Left lung (tissue), 10 donors: ENCODE data around the gene RAI1. TPM values are rescaled to one million over a fixed set of nuclear protein-coding genes. Genes with fewer than 3 reads are reported as not detected.

ENCODE experiments used
- ATAC-seq: fragments of 200-7000 bp; cut with Tn5 transposase; one replicate; pipeline ENCODE4 v1.9.1; 2020; ENCODE audit warnings: moderate library complexity
- DNase-seq, 4 donors: peaks; one replicate each; pipeline ENCODE4 v3.0.0-alpha.2; 2013 to 2020
- H3K27ac ChIP-seq, 2 donors: fragments of 200-600 bp; sonication (generic) in 1 of 2; one replicate each; pipeline versions ENCODE4 v1.5.0 to v1.8.0; 2020 to 2021
- H3K27me3 ChIP-seq, 2 donors: fragments of 200-600 bp; sonication (generic) in 1 of 2; one replicate each; pipeline versions ENCODE4 v1.5.0 to v1.8.0; 2020 to 2021
- H3K36me3 ChIP-seq, 2 donors: fragments of 200-600 bp; sonication (generic) in 1 of 2; one replicate each; pipeline versions ENCODE4 v1.5.0 to v1.8.0; 2020 to 2021
- H3K4me1 ChIP-seq, 2 donors: fragments of 200-600 bp; one replicate each; pipeline ENCODE4 v1.8.0; 2021
- H3K4me3 ChIP-seq, 2 donors: fragments of 200-600 bp; sonication (generic) in 1 of 2; one replicate each; pipeline versions ENCODE4 v1.5.0 to v1.8.0; 2020 to 2021; ENCODE audit warnings: mild to moderate bottlenecking in 1 of 2
- H3K9me3 ChIP-seq, 2 donors: fragments of 200-600 bp; sonication (generic) in 1 of 2; one replicate each; pipeline versions ENCODE4 v1.5.0 to v1.8.0; 2020 to 2021
- intact Hi-C, 2 donors: fragments of 100-400 bp; cut with DNase I; formaldehyde crosslinking; loops; one replicate each; pipeline versions ENCODE4 v1.11.2 to v1.14.2; 2022
- polyA plus RNA-seq, 6 donors: library from polyadenylated mRNA; unstranded; fragments of 120-200 nt; gene quantifications; one replicate each; pipeline ENCODE4 v1.2.1, GENCODE V29; 2013; ENCODE audit not compliant: insufficient read length in 6 of 6
- total RNA-seq, 2 donors: library from RNA; stranded (reverse); fragmentation: NEBNext Ultra II Directional; extraction: Animal tissue kit (Norgen Biotek cat#: 25700); gene quantifications; one replicate each; pipeline ENCODE4 v1.2.1, GENCODE V29; 2021
- TF ChIP-seq, protein P1 (sequence below), 2 donors: fragments of 200-600 bp; sonication (generic) in 1 of 2; IDR thresholded peaks; one replicate each; pipeline versions ENCODE4 v1.5.0 to v1.8.0; 2021; ENCODE audit warnings: antibody characterized with exemption in 2 of 2
- donor health status: DM: no; HTN: yes; CAD: no.
- donor health status: DM: no; HTN: no; CAD: no.

The RAI1 gene
- total and polyA plus RNA-seq, 8 donors, result 28.8 to 43.8 (median 34.7) TPM

- TF ChIP-seq, protein P1, sequence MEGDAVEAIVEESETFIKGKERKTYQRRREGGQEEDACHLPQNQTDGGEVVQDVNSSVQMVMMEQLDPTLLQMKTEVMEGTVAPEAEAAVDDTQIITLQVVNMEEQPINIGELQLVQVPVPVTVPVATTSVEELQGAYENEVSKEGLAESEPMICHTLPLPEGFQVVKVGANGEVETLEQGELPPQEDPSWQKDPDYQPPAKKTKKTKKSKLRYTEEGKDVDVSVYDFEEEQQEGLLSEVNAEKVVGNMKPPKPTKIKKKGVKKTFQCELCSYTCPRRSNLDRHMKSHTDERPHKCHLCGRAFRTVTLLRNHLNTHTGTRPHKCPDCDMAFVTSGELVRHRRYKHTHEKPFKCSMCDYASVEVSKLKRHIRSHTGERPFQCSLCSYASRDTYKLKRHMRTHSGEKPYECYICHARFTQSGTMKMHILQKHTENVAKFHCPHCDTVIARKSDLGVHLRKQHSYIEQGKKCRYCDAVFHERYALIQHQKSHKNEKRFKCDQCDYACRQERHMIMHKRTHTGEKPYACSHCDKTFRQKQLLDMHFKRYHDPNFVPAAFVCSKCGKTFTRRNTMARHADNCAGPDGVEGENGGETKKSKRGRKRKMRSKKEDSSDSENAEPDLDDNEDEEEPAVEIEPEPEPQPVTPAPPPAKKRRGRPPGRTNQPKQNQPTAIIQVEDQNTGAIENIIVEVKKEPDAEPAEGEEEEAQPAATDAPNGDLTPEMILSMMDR (IDR thresholded peaks at IDR 0.05), result no peak
- Histone ChIP-seq H3K9me3 (no peaks in the 10 kb centered on the region), H3K4me1 (peaks cover 17 to 41% of the 10 kb centered on the region in 2 donors), H3K27ac (no peak overlapping the region), H3K27me3 (no peaks in the 10 kb centered on the region), H3K4me3 (no peak overlapping the region), H3K36me3 (no peaks in the 10 kb centered on the region)
- intact Hi-C loops, result no loop called here
- DNase-seq, result no peak
- ATAC-seq, result no peak
These were observed 66.9 kb downstream of the RAI1 start for GRCh38 chr17:17748179-17748578.

- TF ChIP-seq, protein P1 (IDR thresholded peaks at IDR 0.05), result no peak
- ATAC-seq (no peak), DNase-seq (no peak)
- H3K36me3 ChIP-seq, result no peaks in the 10 kb centered on the region
- no peak overlapping the region for H3K4me3 ChIP-seq
- no peaks in the 10 kb centered on the region for H3K9me3 ChIP-seq
- intact Hi-C loops, result no loop called here
- H3K4me1 ChIP-seq, result peaks cover 20 to 46% of the 10 kb centered on the region in 2 donors
- H3K27me3 ChIP-seq, result no peaks in the 10 kb centered on the region
- peak overlapping the region in 1 of 2 donors; percentile 9 for H3K27ac ChIP-seq
These were observed 67.3 kb downstream of the RAI1 start for GRCh38 chr17:17748604-17749003.

GRCh38 chr17:17749025-17749772 lies 67.9 kb downstream of the RAI1 start:
- DNase-seq (no peak), ATAC-seq (no peak)
- Histone ChIP-seq H3K27me3 (no peaks in the 10 kb centered on the region), H3K27ac (peak overlapping the region in 1 of 2 donors; percentile 9), H3K4me3 (no peak overlapping the region), H3K9me3 (no peaks in the 10 kb centered on the region), H3K36me3 (no peaks in the 10 kb centered on the region), H3K4me1 (peaks cover 20 to 47% of the 10 kb centered on the region in 2 donors)
- TF ChIP-seq, protein P1 (IDR thresholded peaks at IDR 0.05), result no peak
- intact Hi-C loops, result no loop called here

GRCh38 chr17:17749921-17750320 lies 68.7 kb downstream of the RAI1 start:
- peak overlapping the region in 1 of 2 donors; percentile 9 for H3K27ac ChIP-seq
- no peak overlapping the region for H3K4me3 ChIP-seq
- intact Hi-C loops, result no loop called here
- H3K4me1 ChIP-seq, result peaks cover 20 to 53% of the 10 kb centered on the region in 2 donors
- no peaks in the 10 kb centered on the region for H3K9me3 ChIP-seq
- no peak for ATAC-seq
- no peaks in the 10 kb centered on the region for H3K36me3 ChIP-seq
- peak in 1 of 4 donors; percentile 62 for DNase-seq
- TF ChIP-seq, protein P1 (IDR thresholded peaks at IDR 0.05), result no peak
- no peaks in the 10 kb centered on the region for H3K27me3 ChIP-seq

- peak overlapping the region in 1 of 2 donors; percentile 48 for H3K4me3 ChIP-seq
- peaks cover 20 to 54% of the 10 kb centered on the region in 2 donors for H3K4me1 ChIP-seq
- TF ChIP-seq, protein P1 (IDR thresholded peaks at IDR 0.05), result no peak
- DNase-seq, result peak in 1 of 4 donors; percentile 52
- no peaks in the 10 kb centered on the region for H3K9me3 ChIP-seq
- H3K27ac ChIP-seq, result peak overlapping the region; percentile 78 to 91
- intact Hi-C loops, result no loop called here
- ATAC-seq, result no peak
- no peaks in the 10 kb centered on the region for H3K36me3 ChIP-seq
- H3K27me3 ChIP-seq, result no peaks in the 10 kb centered on the region
These were observed 69.6 kb downstream of the RAI1 start for GRCh38 chr17:17750881-17751280.
